ENCODE data around the gene FTO. TPM values are rescaled to one million over a fixed set of nuclear protein-coding genes. Genes with fewer than 3 reads are reported as not detected.

Gene FTO
- total and polyA plus RNA-seq, 2 of the 8 experiments (the other 6 are each of a cell fraction or from before 2014, with no cell fraction given), result 34.5 to 59.8 TPM

DNA sequence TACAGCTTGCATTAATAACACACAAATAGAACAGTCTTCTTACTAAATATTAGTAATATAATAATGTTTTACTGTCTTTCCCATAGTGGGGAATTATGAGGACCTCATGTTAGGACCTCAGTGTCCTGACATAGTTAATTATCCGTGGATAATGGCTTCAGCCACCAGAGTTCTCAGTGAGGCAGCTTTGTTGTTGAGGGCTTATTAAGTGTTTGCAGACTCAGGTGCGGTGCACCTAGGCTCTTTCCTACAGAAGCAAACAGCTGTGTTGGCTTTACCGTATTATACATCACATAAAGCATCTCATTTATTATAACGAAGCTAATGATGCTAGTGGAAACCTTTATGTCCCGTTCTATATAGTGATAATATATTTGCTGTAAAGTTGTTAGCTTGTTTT lies 246.7 kb downstream of the FTO start:
- FAIRE-seq, result no peak
- no peak overlapping the region for H4K5ac ChIP-seq (ENCODE audit: insufficient read length, low read depth, low read length)
- H2BK20ac ChIP-seq (ENCODE audit: low read length), result no peak overlapping the region
- no peaks in the 10 kb centered on the region for H3K23me2 ChIP-seq (ENCODE audit: low read depth, low read length)
- no peak overlapping the region for H2BK120ac ChIP-seq (replicated peaks; ENCODE audit: low read depth, low read length)
- H3K23ac ChIP-seq (ENCODE audit: insufficient read length), result no peak overlapping the region
- H3K4me3 ChIP-seq (ENCODE audit: extremely low read depth in 1 of 4, insufficient read depth in 2 of 4, low read depth in 3 of 4, low read length in 4 of 4), result no peak overlapping the region
- no peak overlapping the region for H2AFZ ChIP-seq (ENCODE audit: low read length)
- no peak overlapping the region for H3K27ac ChIP-seq (ENCODE audit: low read depth, low read length)
- ChIA-PET POLR2A (ENCODE audit: partially characterized antibody) (no interaction called here), CTCF (ENCODE audit: partially characterized antibody) (interaction anchor here (0.8 to 1.6 kb wide), 7 partner anchors 15 to 332 kb away, joined by 3 to 4 read pairs (median 3); no protein-coding TSS in a partner anchor)
- H2AK5ac ChIP-seq (ENCODE audit: low read depth, low read length), result no peak overlapping the region
- H3K79me2 ChIP-seq (ENCODE audit: control insufficient read depth in 1 of 2, insufficient read depth in 2 of 2, low read length in 2 of 2), result no peaks in the 10 kb centered on the region
- H3K18ac ChIP-seq (ENCODE audit: extremely low read depth, low read length), result no peak overlapping the region
- no peak for DNase-seq (ENCODE audit: low read depth in 1 of 2, low spot score in 2 of 2)
- no peak overlapping the region for H3K9ac ChIP-seq (replicated peaks in 1 of 4; ENCODE audit: extremely low read depth in 1 of 4, low read depth in 3 of 4, low read length in 3 of 4)
- H2BK15ac ChIP-seq (ENCODE audit: low read length), result no peak overlapping the region
- 87% methylated on average over 5 of the region's 5 CpGs; no CpG with 5 or more reads in 1 of the 2 experiments for WGBS, 2 experiments (ENCODE audit: extremely low coverage in 1 of 2, insufficient coverage in 1 of 2, insufficient read length in 1 of 2, insufficient replicate concordance in 2 of 2, low coverage in 1 of 2, low lambda C conversion rate in 2 of 2, missing lambda C conversion rate in 1 of 2)
- no peak overlapping the region for H3K56ac ChIP-seq (replicated peaks; ENCODE audit: insufficient read length, low read depth, low read length)
- H2BK12ac ChIP-seq (ENCODE audit: low read depth, low read length), result no peak overlapping the region
- H2BK5ac ChIP-seq (ENCODE audit: low read depth, low read length), result no peak overlapping the region
- H4K8ac ChIP-seq (ENCODE audit: extremely low read depth, insufficient read depth, low read length), result no peak overlapping the region
- no peaks in the 10 kb centered on the region for H3K27me3 ChIP-seq (replicated peaks in 1 of 4; ENCODE audit: control insufficient read depth in 3 of 4, extremely low read depth in 1 of 4, insufficient read depth in 3 of 4, low read length in 3 of 4)
- TF ChIP-seq RAD21 (IDR thresholded peaks at IDR 0.05 in 1 of 2, conservative IDR thresholded peaks at IDR 0.05 in 1 of 2; ENCODE audit: low read depth in 2 of 2, low read length in 2 of 2) (peak; percentile 23 to 41), EZH2 (IDR thresholded peaks at IDR 0.05; ENCODE audit: low read depth, low read length, severe bottlenecking) (no peak)
- H4K20me1 ChIP-seq (replicated peaks in 1 of 2; ENCODE audit: control insufficient read depth in 1 of 2, insufficient read depth in 2 of 2, low read length in 2 of 2), result no peaks in the 10 kb centered on the region
- no peak overlapping the region for H3K14ac ChIP-seq (ENCODE audit: insufficient read length)
- no peaks in the 10 kb centered on the region for H3K9me3 ChIP-seq (ENCODE audit: insufficient read depth in 2 of 2, low read depth in 1 of 2, low read length in 1 of 2)
- no peak overlapping the region for H3K4me2 ChIP-seq (ENCODE audit: insufficient read depth in 1 of 2, low read depth in 2 of 2, low read length in 2 of 2)
- no peaks in the 10 kb centered on the region for H3K36me3 ChIP-seq (ENCODE audit: control insufficient read depth in 2 of 4, insufficient read depth in 4 of 4, low read length in 3 of 4)
- no peaks in the 10 kb centered on the region for H3K4me1 ChIP-seq (replicated peaks in 1 of 4; ENCODE audit: control insufficient read depth in 3 of 4, insufficient read depth in 4 of 4, low read length in 3 of 4)
- H4K91ac ChIP-seq (replicated peaks; ENCODE audit: insufficient read length, low read length), result no peak overlapping the region
- no peaks in the 10 kb centered on the region; the same call in 1 of the 2 replicates for H3K79me1 ChIP-seq (ENCODE audit: low read depth, low read length)
- H3K4ac ChIP-seq (replicated peaks; ENCODE audit: insufficient read length, low read depth, low read length), result no peak overlapping the region

All from H1 (cell line).